ENCODE data around the gene SPSB4. TPM values are rescaled to one million over a fixed set of nuclear protein-coding genes. Genes with fewer than 3 reads are reported as not detected.

SPSB4 gene
- total and polyA plus RNA-seq, 12 donors, result 2.1 to 8.7 (median 3.8) TPM

GRCh38 chr3:141151439-141151838 is 100.3 kb downstream of the SPSB4 start:
- H3K27ac ChIP-seq, result no peak overlapping the region
- no peaks in the 10 kb centered on the region for H3K36me3 ChIP-seq
- DNase-seq, result no peak
- intact Hi-C loops (cut with DNase I), result no loop called here
- peak in 5 of 8 donors; percentile 51 to 91 (median 69) for ATAC-seq
- WGBS, 2 donors, result 82 to 88% methylated on average over 9 of the region's 9 CpGs
- H3K27me3 ChIP-seq, result no peaks in the 10 kb centered on the region
- peaks cover 0 to 10% (median 0%) of the 10 kb centered on the region in 9 donors for H3K4me1 ChIP-seq
- TF ChIP-seq, protein P1, sequence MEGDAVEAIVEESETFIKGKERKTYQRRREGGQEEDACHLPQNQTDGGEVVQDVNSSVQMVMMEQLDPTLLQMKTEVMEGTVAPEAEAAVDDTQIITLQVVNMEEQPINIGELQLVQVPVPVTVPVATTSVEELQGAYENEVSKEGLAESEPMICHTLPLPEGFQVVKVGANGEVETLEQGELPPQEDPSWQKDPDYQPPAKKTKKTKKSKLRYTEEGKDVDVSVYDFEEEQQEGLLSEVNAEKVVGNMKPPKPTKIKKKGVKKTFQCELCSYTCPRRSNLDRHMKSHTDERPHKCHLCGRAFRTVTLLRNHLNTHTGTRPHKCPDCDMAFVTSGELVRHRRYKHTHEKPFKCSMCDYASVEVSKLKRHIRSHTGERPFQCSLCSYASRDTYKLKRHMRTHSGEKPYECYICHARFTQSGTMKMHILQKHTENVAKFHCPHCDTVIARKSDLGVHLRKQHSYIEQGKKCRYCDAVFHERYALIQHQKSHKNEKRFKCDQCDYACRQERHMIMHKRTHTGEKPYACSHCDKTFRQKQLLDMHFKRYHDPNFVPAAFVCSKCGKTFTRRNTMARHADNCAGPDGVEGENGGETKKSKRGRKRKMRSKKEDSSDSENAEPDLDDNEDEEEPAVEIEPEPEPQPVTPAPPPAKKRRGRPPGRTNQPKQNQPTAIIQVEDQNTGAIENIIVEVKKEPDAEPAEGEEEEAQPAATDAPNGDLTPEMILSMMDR (IDR thresholded peaks at IDR 0.05), result no peak
- no peaks in the 10 kb centered on the region for H3K9me3 ChIP-seq
- H3K4me3 ChIP-seq, result no peak overlapping the region

DNA sequence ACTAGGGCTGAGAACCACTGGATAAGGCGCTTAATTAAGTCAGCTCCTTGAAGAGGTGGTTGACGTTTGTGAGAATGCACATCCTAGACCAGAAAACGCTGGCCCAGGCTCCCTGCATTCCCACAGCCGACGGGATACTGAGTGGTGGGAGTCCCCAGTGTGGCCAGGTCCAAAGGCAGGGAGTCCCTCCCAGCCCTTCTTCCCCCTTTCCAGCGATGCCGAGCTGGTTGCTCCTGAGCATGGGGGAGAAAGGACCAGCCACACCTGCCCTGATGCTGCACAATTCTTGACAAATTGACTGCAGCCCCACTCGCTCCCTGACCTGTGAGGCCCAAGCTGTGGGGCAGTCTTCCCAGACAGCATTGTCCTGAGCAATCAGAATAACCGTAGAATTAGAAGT is 101.0 kb downstream of the SPSB4 start:
- no peaks in the 10 kb centered on the region for H3K36me3 ChIP-seq
- H3K27me3 ChIP-seq, result no peaks in the 10 kb centered on the region
- TF ChIP-seq, protein P1 (IDR thresholded peaks at IDR 0.05), result no peak
- intact Hi-C loops (cut with DNase I), result no loop called here
- H3K4me1 ChIP-seq, result peaks cover 0 to 10% (median 0%) of the 10 kb centered on the region in 9 donors
- no peak for DNase-seq
- H3K9me3 ChIP-seq, result no peaks in the 10 kb centered on the region
- 86 to 89% methylated on average over 9 of the region's 9 CpGs for WGBS, 2 donors
- no peak for ATAC-seq
- no peak overlapping the region for H3K27ac ChIP-seq
- no peak overlapping the region for H3K4me3 ChIP-seq

DNA sequence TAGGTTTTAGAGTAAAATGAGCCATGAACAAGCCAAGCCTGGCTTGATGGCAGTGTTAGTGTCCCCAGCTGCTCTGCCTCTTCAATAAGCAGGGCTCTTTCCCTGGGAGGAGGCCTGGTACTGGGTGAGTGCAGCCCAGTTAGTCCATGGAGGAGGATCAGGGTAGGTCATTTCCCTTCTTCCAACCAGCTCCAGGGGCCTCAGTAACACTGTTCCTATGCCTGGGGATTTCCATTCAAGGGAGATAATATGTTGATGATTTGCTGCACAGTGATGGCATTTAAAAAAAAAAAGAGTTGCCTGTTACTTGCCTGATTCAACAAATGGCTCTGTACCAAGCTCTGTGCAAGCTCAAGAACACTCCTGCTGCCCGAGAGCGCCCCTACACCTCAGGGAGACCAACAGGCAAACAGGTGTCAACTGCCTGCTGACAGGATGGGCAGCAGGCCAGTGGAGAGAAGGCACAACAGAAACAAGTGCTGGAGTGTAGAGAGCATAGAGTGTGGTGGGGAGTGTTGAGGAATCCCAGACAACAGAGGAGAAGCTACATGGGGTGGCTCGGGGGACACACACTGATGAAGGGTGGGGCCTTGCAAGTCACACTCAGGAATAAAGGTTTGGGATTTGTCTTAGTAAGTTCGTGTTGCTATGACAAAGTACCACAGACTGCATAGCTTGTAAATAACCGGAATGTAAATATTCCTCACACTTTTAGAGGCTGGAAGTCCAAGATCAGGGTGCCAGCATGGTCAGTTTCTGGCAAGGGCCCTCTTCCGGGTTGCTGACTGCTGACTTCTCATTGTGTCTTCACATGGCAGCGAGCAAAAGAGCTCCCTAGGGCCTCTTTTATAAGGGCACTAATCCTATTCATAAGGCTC is 101.9 kb downstream of the SPSB4 start:
- no peaks in the 10 kb centered on the region for H3K36me3 ChIP-seq
- peaks cover 0 to 10% (median 0%) of the 10 kb centered on the region in 9 donors for H3K4me1 ChIP-seq
- DNase-seq (peak; percentile 46 to 54), ATAC-seq (peak; percentile 34 to 88 (median 80))
- no peaks in the 10 kb centered on the region for H3K9me3 ChIP-seq
- no peaks in the 10 kb centered on the region for H3K27me3 ChIP-seq
- intact Hi-C loops (cut with DNase I), result no loop called here
- TF ChIP-seq, protein P1 (IDR thresholded peaks at IDR 0.05), result no peak
- WGBS, 2 donors, result 51 to 70% methylated on average over 7 of the region's 7 CpGs
- H3K27ac ChIP-seq, result no peak overlapping the region
- no peak overlapping the region for H3K4me3 ChIP-seq

DNA sequence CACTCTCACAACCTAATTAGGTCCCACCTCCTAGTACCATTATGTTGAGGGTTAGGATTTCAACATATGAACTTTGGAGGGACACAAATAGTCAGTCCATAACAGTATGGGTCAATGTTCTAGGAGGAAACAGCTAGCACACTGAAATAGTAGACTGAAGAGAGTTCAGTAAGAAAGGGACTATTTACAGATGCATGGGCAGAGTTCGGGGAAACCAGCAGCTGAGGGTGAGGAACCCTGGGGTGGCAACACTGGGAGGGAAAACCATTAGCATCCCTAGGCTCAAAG is 102.5 kb downstream of the SPSB4 start:
- no peak for DNase-seq

More for the DNA sequence above, 102.5 kb downstream of the SPSB4 start:
- WGBS, 2 donors, result 75 to 78% methylated on average over 1 of the region's 1 CpG
- Histone ChIP-seq H3K27ac (no peak overlapping the region), H3K36me3 (no peaks in the 10 kb centered on the region), H3K4me3 (no peak overlapping the region), H3K4me1 (peaks cover 0 to 10% (median 0%) of the 10 kb centered on the region in 9 donors), H3K27me3 (no peaks in the 10 kb centered on the region), H3K9me3 (no peaks in the 10 kb centered on the region)
- no peak for ATAC-seq
- intact Hi-C loops (cut with DNase I), result no loop called here
- TF ChIP-seq, protein P1 (IDR thresholded peaks at IDR 0.05), result no peak

Measured in heart right ventricle (tissue), 16 donors.